GM12873 (cell line): ENCODE data around the gene SLC39A1.

Experiments used
- TF ChIP-seq, protein P1 (sequence below): IDR thresholded peaks from 2 replicates; pipeline ENCODE4 v1.5.1; 2012; ENCODE audit warnings: low read depth, mild to moderate bottlenecking, moderate library complexity, low read length, control low read depth; ENCODE audit not compliant: insufficient read depth; ENCODE audit errors: missing control alignments

Gene SLC39A1

DNA sequence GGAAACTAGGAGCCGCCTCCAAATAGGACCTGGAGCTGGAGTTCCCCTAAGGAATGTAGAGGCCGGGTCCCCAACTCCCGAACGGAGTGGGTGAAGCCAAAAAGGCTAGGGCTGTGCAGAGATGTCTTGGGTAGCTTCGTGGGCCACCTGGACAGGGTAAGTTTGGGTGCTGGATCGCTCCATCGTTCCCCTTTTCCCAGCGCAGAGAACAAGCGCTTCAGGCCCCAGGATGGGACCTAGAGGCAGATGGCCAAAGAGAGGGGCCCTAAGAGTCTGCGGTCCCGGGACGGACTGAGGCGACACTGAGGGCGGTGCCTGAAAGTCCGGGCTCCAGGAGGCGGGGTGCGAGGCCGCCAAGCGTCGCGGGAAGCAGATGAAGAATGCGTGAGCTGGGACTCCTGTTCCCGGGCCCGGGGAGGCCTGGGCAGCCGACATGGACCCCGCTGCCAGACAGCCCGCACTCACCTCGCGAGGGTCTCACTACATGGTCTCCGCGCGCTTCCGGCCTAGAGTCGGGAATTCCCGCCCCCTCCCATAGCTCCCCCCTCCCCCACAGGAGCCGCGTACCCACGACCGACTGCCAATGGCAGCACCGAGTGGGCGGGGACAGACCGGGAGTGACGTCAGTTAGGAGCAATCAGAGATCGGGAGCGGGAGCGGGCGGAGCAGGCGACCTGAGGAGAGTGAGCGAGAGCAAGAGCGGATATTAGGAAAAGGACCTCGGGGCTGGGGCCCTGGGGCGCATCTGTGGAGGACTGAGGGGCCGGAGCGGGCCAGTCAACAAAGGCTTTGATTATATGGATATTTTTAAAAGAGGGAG lies at the start of gene SLC39A1:
Gene SLC39A1, minus strand, starts transcription at position 508 of the 820 bp plus-strand sequence. CDS start 822 bp downstream, outside the sequence.
- TF ChIP-seq, protein P1, sequence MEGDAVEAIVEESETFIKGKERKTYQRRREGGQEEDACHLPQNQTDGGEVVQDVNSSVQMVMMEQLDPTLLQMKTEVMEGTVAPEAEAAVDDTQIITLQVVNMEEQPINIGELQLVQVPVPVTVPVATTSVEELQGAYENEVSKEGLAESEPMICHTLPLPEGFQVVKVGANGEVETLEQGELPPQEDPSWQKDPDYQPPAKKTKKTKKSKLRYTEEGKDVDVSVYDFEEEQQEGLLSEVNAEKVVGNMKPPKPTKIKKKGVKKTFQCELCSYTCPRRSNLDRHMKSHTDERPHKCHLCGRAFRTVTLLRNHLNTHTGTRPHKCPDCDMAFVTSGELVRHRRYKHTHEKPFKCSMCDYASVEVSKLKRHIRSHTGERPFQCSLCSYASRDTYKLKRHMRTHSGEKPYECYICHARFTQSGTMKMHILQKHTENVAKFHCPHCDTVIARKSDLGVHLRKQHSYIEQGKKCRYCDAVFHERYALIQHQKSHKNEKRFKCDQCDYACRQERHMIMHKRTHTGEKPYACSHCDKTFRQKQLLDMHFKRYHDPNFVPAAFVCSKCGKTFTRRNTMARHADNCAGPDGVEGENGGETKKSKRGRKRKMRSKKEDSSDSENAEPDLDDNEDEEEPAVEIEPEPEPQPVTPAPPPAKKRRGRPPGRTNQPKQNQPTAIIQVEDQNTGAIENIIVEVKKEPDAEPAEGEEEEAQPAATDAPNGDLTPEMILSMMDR: no peak

- TF ChIP-seq, protein P1: no peak
These were observed 48.8 kb upstream of the SLC39A1 start for GRCh38 chr1:154012129-154012528.

GRCh38 chr1:154006136-154006535 lies 42.8 kb upstream of the SLC39A1 start:
- TF ChIP-seq, protein P1: no peak

GRCh38 chr1:154000420-154000819 lies 37.1 kb upstream of the SLC39A1 start:
- TF ChIP-seq, protein P1: no peak

- TF ChIP-seq, protein P1: no peak
These were observed 32.3 kb upstream of the SLC39A1 start for GRCh38 chr1:153995640-153996039.

- TF ChIP-seq, protein P1: no peak
These were observed 31.9 kb upstream of the SLC39A1 start for GRCh38 chr1:153995202-153995601.

GRCh38 chr1:153991806-153992205 lies 28.5 kb upstream of the SLC39A1 start:
- TF ChIP-seq, protein P1: no peak
